ENCODE measurements around the gene MAP4K3.

DNA sequence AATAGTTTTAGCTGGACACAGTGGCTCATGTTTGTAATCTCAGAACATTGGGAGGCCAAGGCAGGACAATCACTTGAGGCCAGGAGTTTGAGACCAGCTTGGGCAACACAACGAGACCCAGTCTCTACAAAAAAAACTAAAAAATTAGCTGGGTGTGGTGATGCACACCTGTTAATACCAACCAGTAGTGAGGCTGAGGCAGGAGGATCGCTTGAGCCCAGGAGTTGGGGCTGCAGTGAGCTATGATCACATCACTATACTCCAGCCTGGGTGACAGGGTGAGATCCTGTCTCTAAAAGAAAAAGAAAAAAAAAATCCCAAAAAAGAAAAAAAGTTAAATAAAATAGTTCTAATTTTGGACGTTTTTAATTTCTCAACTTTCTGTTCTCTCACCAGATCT is 68.7 kb downstream of the MAP4K3 start:
- no peak for TF ChIP-seq CEBPB (IDR thresholded peaks at IDR 0.05; ENCODE audit: borderline replicate concordance in 1 of 2, low read depth in 2 of 2, low read length in 2 of 2)
- no peak for TF ChIP-seq HDGF (IDR thresholded peaks at IDR 0.05)
- no peak for TF ChIP-seq YY1 (IDR thresholded peaks at IDR 0.05; ENCODE audit: low read depth, low read length)
- no peak for TF ChIP-seq MEF2A (IDR thresholded peaks at IDR 0.05; ENCODE audit: insufficient read depth, low read depth, low read length)
- no peak for TF ChIP-seq EP300 (IDR thresholded peaks at IDR 0.05; ENCODE audit: borderline replicate concordance in 1 of 2, control insufficient read depth in 1 of 2, low read depth in 2 of 2, low read length in 2 of 2)
- TF ChIP-seq, protein P1, sequence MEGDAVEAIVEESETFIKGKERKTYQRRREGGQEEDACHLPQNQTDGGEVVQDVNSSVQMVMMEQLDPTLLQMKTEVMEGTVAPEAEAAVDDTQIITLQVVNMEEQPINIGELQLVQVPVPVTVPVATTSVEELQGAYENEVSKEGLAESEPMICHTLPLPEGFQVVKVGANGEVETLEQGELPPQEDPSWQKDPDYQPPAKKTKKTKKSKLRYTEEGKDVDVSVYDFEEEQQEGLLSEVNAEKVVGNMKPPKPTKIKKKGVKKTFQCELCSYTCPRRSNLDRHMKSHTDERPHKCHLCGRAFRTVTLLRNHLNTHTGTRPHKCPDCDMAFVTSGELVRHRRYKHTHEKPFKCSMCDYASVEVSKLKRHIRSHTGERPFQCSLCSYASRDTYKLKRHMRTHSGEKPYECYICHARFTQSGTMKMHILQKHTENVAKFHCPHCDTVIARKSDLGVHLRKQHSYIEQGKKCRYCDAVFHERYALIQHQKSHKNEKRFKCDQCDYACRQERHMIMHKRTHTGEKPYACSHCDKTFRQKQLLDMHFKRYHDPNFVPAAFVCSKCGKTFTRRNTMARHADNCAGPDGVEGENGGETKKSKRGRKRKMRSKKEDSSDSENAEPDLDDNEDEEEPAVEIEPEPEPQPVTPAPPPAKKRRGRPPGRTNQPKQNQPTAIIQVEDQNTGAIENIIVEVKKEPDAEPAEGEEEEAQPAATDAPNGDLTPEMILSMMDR (IDR thresholded peaks at IDR 0.05 in 2 of 3, conservative IDR thresholded peaks at IDR 0.05 in 1 of 3; ENCODE audit: control insufficient read depth in 2 of 3, extremely low read depth in 1 of 3, insufficient read depth in 1 of 3, low read depth in 3 of 3, low read length in 3 of 3): no peak
- TF ChIP-seq TBL1XR1 (IDR thresholded peaks at IDR 0.05; ENCODE audit: low read depth, low read length): no peak
- TF ChIP-seq, protein P2, sequence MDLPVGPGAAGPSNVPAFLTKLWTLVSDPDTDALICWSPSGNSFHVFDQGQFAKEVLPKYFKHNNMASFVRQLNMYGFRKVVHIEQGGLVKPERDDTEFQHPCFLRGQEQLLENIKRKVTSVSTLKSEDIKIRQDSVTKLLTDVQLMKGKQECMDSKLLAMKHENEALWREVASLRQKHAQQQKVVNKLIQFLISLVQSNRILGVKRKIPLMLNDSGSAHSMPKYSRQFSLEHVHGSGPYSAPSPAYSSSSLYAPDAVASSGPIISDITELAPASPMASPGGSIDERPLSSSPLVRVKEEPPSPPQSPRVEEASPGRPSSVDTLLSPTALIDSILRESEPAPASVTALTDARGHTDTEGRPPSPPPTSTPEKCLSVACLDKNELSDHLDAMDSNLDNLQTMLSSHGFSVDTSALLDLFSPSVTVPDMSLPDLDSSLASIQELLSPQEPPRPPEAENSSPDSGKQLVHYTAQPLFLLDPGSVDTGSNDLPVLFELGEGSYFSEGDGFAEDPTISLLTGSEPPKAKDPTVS (IDR thresholded peaks at IDR 0.05; ENCODE audit: low read depth, low read length): no peak
- no peak for TF ChIP-seq POLR2AphosphoS2 (IDR thresholded peaks at IDR 0.05; ENCODE audit: low read depth, low read length)
- no peak for TF ChIP-seq CBFB (IDR thresholded peaks at IDR 0.05; ENCODE audit: low read depth)
- TF ChIP-seq REST (IDR thresholded peaks at IDR 0.05; ENCODE audit: low read depth, low read length): no peak
